SK-N-SH (cell line): Measurements from ENCODE around the gene SLC2A11. TPM values are rescaled to one million over a fixed set of nuclear protein-coding genes. Genes with fewer than 3 reads are reported as not detected.

ENCODE experiments used
- CTCF ChIA-PET: fragments of 300-600, 350-600 bp; formaldehyde crosslinking; extraction: SDS; loops from one replicate; lab custom pipeline; 2021; lab: Yijun Ruan, JAX
- POLR2A ChIA-PET: fragments of 350-600 bp; sonication (Branson Sonifier 250); formaldehyde crosslinking; extraction: SDS; loops from one replicate; lab custom pipeline; 2020; ENCODE audit warnings: antibody characterized with exemption, inconsistent platforms; lab: Yijun Ruan, JAX
- DNase-seq: peaks from one replicate; pipeline ENCODE4 v3.0.0; 2012
- H2AFZ ChIP-seq: fragments of 200-600 bp; sonication (generic); 2 replicates; pipeline ENCODE4 v1.8.1; 2016; ENCODE audit warnings: antibody characterized with exemption, mild to moderate bottlenecking, low read depth
- H3F3A ChIP-seq: fragments of 200-600 bp; sonication (generic); replicated peaks from 2 replicates; pipeline ENCODE3; 2016; ENCODE audit warnings: antibody characterized with exemption, mild to moderate bottlenecking; ENCODE audit not compliant: insufficient read depth
- H3K27ac ChIP-seq, 2 experiments: fragments of 200-500 bp in 1 of 2; fragments of 200-600 bp in 1 of 2; sonication (Bioruptor generic) in 1 of 2; sonication (generic), shearing (Covaris generic) in 1 of 2; 2 replicates each; pipeline versions ENCODE4 v1.5.1 to v1.6.1; 2014 to 2016; ENCODE audit warnings: low read depth in 2 of 2, inconsistent platforms in 1 of 2, low read length in 1 of 2, mild to moderate bottlenecking in 1 of 2, mixed read lengths in 1 of 2
- H3K27me3 ChIP-seq: fragments of 200-600 bp; sonication (generic), shearing (Covaris generic); 2 replicates; pipeline ENCODE4 v1.6.1; 2016; ENCODE audit warnings: mixed run types; ENCODE audit not compliant: insufficient read depth
- H3K36me3 ChIP-seq, 2 experiments: fragments of 200-500 bp in 1 of 2; fragments of 200-600 bp in 1 of 2; sonication (Bioruptor generic) in 1 of 2; sonication (generic) in 1 of 2; replicated peaks in 1 of 2; 2 replicates each; pipeline versions ENCODE3 to v1.5.1; 2014 to 2016; ENCODE audit warnings: low read length in 1 of 2, mild to moderate bottlenecking in 1 of 2; ENCODE audit not compliant: insufficient read depth in 2 of 2, control insufficient read depth in 1 of 2
- H3K4me1 ChIP-seq, 2 experiments: fragments of 200-500 bp in 1 of 2; fragments of 200-600 bp in 1 of 2; sonication (Bioruptor generic) in 1 of 2; sonication (generic), shearing (Covaris generic) in 1 of 2; 2 replicates each; pipeline versions ENCODE4 v1.5.1 to v1.6.1; 2014 to 2016; ENCODE audit warnings: low read depth in 1 of 2, low read length in 1 of 2, mixed run types in 1 of 2; ENCODE audit not compliant: insufficient read depth in 2 of 2, control insufficient read depth in 1 of 2
- H3K4me2 ChIP-seq: fragments of 200-600 bp; sonication (generic), shearing (Covaris generic); 2 replicates; pipeline ENCODE4 v1.6.1; 2017; ENCODE audit warnings: mixed run types
- H3K4me3 ChIP-seq, 2 experiments: fragments of 200-500 bp in 1 of 2; fragments of 200-600 bp in 1 of 2; sonication (Bioruptor generic) in 1 of 2; sonication (generic), shearing (Covaris generic) in 1 of 2; 2 replicates each; pipeline versions ENCODE4 v1.5.1 to v1.8.1; 2014 to 2016; ENCODE audit warnings: low read depth in 2 of 2, inconsistent platforms in 1 of 2, low read length in 1 of 2, mild to moderate bottlenecking in 1 of 2, mixed read lengths in 1 of 2, moderate library complexity in 1 of 2
- H3K79me2 ChIP-seq: fragments of 200-600 bp; sonication (generic); 2 replicates; pipeline ENCODE4 v1.8.1; 2017; ENCODE audit warnings: mild to moderate bottlenecking; ENCODE audit not compliant: insufficient read depth
- H3K9ac ChIP-seq: fragments of 200-600 bp; sonication (generic); 2 replicates; pipeline ENCODE4 v1.6.1; 2017; ENCODE audit warnings: mixed run types
- H3K9me2 ChIP-seq: fragments of 200-600 bp; sonication (generic); 2 replicates; pipeline ENCODE4 v1.6.1; 2017; ENCODE audit warnings: mixed run types
- H3K9me3 ChIP-seq: fragments of 200-600 bp; sonication (generic); 2 replicates; pipeline ENCODE4 v1.6.1; 2017; ENCODE audit warnings: mixed run types, mild to moderate bottlenecking, moderate library complexity
- H4K20me1 ChIP-seq: fragments of 200-600 bp; sonication (generic); 2 replicates; pipeline ENCODE4 v1.6.1; 2017; ENCODE audit warnings: mild to moderate bottlenecking, mixed run types; ENCODE audit not compliant: insufficient read depth
- CHD2 ChIP-seq: fragments of 150-350 bp; IDR thresholded peaks from 2 replicates; pipeline ENCODE4 v1.6.1; 2018; ENCODE audit warnings: low read length; ENCODE audit not compliant: partially characterized antibody
- ELF1 ChIP-seq: IDR thresholded peaks from 2 replicates; pipeline ENCODE4 v1.4.0; 2012
- EP300 ChIP-seq, 2 experiments: IDR thresholded peaks; 2 replicates each; pipeline versions ENCODE4 v1.4.0 to v1.6.1; 2012; ENCODE audit warnings: borderline replicate concordance in 1 of 2, low read depth in 1 of 2, low read length in 1 of 2
- EZH2phosphoT487 ChIP-seq: fragments of 200-600 bp; sonication (generic); IDR thresholded peaks from 2 replicates; pipeline ENCODE4 v1.6.1; 2017; ENCODE audit warnings: low read depth, mixed run types, mild to moderate bottlenecking, antibody characterized with exemption, moderate library complexity, borderline replicate concordance
- FOXM1 ChIP-seq: IDR thresholded peaks from 2 replicates; pipeline ENCODE4 v1.4.0; 2012; ENCODE audit warnings: low read depth, mild to moderate bottlenecking
- GABPA ChIP-seq: IDR thresholded peaks from 2 replicates; pipeline ENCODE4 v1.4.0; 2012; ENCODE audit warnings: low read depth, mild to moderate bottlenecking
- GATA2 ChIP-seq: sonication (generic); formaldehyde crosslinking; IDR thresholded peaks from 2 replicates; pipeline ENCODE4 v1.5.0; 2020; ENCODE audit warnings: mild to moderate bottlenecking, missing genetic modification reagents
- MEF2A ChIP-seq: IDR thresholded peaks from 2 replicates; pipeline ENCODE4 v1.4.0; 2012; ENCODE audit warnings: low read depth, borderline replicate concordance
- NRF1 ChIP-seq: IDR thresholded peaks from 2 replicates; pipeline ENCODE4 v1.6.1; 2012; ENCODE audit warnings: low read depth, mild to moderate bottlenecking, low read length
- RAD21 ChIP-seq: IDR thresholded peaks from 2 replicates; pipeline ENCODE4 v1.6.1; 2012; ENCODE audit warnings: mild to moderate bottlenecking, low read length
- RCOR1 ChIP-seq: fragments of 150-350 bp; IDR thresholded peaks from 2 replicates; pipeline ENCODE4 v1.6.1; 2017; ENCODE audit warnings: antibody characterized with exemption, low read length
- RFX5 ChIP-seq: IDR thresholded peaks from 2 replicates; pipeline ENCODE4 v1.6.1; 2012; ENCODE audit warnings: mild to moderate bottlenecking, improper control_type of control experiment, low read length
- SIN3A ChIP-seq: IDR thresholded peaks from 2 replicates; pipeline ENCODE4 v1.6.1; 2012; ENCODE audit warnings: low read depth, mild to moderate bottlenecking, low read length, moderate library complexity, borderline replicate concordance
- TAF1 ChIP-seq: IDR thresholded peaks from 2 replicates; pipeline ENCODE4 v1.6.1; 2012; ENCODE audit warnings: low read depth, mild to moderate bottlenecking, low read length, moderate library complexity, borderline replicate concordance
- TCF12 ChIP-seq: IDR thresholded peaks from 2 replicates; pipeline ENCODE4 v1.4.0; 2012
- TEAD4 ChIP-seq: IDR thresholded peaks from 2 replicates; pipeline ENCODE4 v1.4.0; 2012; ENCODE audit warnings: mild to moderate bottlenecking, borderline replicate concordance; ENCODE audit not compliant: insufficient read depth
- USF1 ChIP-seq: IDR thresholded peaks from 2 replicates; pipeline ENCODE4 v1.4.0; 2012; ENCODE audit warnings: low read depth, borderline replicate concordance
- USF2 ChIP-seq: fragments of 150-350 bp; IDR thresholded peaks from 2 replicates; pipeline ENCODE4 v1.6.1; 2017; ENCODE audit warnings: antibody characterized with exemption, low read length, low read depth, borderline replicate concordance
- WGBS: methylation state at CpG from one replicate; pipeline ENCODE4 v1.1.6; 2017; ENCODE audit warnings: low lambda C conversion rate; 5-methylcytosine and 5-hydroxymethylcytosine counted together
- polyA plus RNA-seq, 3 experiments: library from polyadenylated mRNA; depleted of rRNA; stranded (reverse); fragments of >200 nt; gene quantifications; 2 replicates each; pipeline ENCODE4 v1.2.3, GENCODE V29; 2012
- TF ChIP-seq, protein P1 (sequence below): IDR thresholded peaks from 2 replicates; pipeline ENCODE4 v1.4.0; 2012; ENCODE audit warnings: low read depth
- TF ChIP-seq, protein P2 (sequence below): fragments of 200-600 bp; sonication (generic); IDR thresholded peaks from 2 replicates; pipeline ENCODE4 v1.6.1; 2017; ENCODE audit warnings: antibody characterized with exemption, mild to moderate bottlenecking, moderate library complexity
- TF ChIP-seq, protein P3 (sequence below): IDR thresholded peaks from 2 replicates; pipeline ENCODE4; 2012

SLC2A11 gene
- polyA plus RNA-seq, 1 of the 3 experiments (the other 2 are of a cell fraction), result 21.8 TPM

- TF ChIP-seq CHD2, result no peak
Measured at GRCh38 chr22:23824476-23825245, 33.0 kb upstream of the SLC2A11 start (continued).

- peak overlapping the region; percentile 23; the same call in 1 of the 2 replicates for H3K9ac ChIP-seq
- peaks cover 14% of the 10 kb centered on the region for H3F3A ChIP-seq
- WGBS, result 92% methylated on average over 11 of the region's 12 CpGs
- H3K9me2 ChIP-seq, result no peaks in the 10 kb centered on the region
- H4K20me1 ChIP-seq, result no peaks in the 10 kb centered on the region; the same call in 1 of the 2 replicates
- peaks cover 37 to 40% of the 10 kb centered on the region in 2 experiments for H3K36me3 ChIP-seq
- CTCF ChIA-PET, result interaction anchor here (1.0 to 2.8 kb wide), 4 partner anchors 24 to 58 kb away, joined by 3 to 16 read pairs (median 4); partner anchors contain the start of gene CHCHD10
- TF ChIP-seq EZH2phosphoT487 (no peak), NRF1 (no peak), GABPA (no peak), SIN3A (no peak), RAD21 (no peak), TCF12 (no peak), TEAD4 (no peak), ELF1 (no peak), MEF2A (no peak), RFX5 (no peak), EP300 (IDR thresholded peaks at IDR 0.05; ENCODE audit: borderline replicate concordance in 1 of 2, low read depth in 1 of 2, low read length in 1 of 2) (no peak), USF1 (no peak), FOXM1 (no peak), RCOR1 (no peak), GATA2 (CRISPR knock-in tag) (no peak), TAF1 (no peak), USF2 (no peak)
- TF ChIP-seq, protein P1, sequence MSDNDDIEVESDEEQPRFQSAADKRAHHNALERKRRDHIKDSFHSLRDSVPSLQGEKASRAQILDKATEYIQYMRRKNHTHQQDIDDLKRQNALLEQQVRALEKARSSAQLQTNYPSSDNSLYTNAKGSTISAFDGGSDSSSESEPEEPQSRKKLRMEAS, result no peak
- TF ChIP-seq, protein P2, sequence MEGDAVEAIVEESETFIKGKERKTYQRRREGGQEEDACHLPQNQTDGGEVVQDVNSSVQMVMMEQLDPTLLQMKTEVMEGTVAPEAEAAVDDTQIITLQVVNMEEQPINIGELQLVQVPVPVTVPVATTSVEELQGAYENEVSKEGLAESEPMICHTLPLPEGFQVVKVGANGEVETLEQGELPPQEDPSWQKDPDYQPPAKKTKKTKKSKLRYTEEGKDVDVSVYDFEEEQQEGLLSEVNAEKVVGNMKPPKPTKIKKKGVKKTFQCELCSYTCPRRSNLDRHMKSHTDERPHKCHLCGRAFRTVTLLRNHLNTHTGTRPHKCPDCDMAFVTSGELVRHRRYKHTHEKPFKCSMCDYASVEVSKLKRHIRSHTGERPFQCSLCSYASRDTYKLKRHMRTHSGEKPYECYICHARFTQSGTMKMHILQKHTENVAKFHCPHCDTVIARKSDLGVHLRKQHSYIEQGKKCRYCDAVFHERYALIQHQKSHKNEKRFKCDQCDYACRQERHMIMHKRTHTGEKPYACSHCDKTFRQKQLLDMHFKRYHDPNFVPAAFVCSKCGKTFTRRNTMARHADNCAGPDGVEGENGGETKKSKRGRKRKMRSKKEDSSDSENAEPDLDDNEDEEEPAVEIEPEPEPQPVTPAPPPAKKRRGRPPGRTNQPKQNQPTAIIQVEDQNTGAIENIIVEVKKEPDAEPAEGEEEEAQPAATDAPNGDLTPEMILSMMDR, result no peak
- TF ChIP-seq, protein P3, sequence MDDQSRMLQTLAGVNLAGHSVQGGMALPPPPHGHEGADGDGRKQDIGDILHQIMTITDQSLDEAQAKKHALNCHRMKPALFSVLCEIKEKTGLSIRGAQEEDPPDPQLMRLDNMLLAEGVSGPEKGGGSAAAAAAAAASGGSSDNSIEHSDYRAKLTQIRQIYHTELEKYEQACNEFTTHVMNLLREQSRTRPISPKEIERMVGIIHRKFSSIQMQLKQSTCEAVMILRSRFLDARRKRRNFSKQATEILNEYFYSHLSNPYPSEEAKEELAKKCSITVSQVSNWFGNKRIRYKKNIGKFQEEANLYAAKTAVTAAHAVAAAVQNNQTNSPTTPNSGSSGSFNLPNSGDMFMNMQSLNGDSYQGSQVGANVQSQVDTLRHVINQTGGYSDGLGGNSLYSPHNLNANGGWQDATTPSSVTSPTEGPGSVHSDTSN, result no peak
- H3K4me1 ChIP-seq, result peaks cover 0 to 65% of the 10 kb centered on the region in 2 experiments; a peak in 2 of 4 replicates
- H3K27ac ChIP-seq, result peak overlapping the region; percentile 76 to 95
- H2AFZ ChIP-seq, result no peak overlapping the region
- H3K79me2 ChIP-seq, result peaks cover 4% of the 10 kb centered on the region; the same call in 1 of the 2 replicates
- POLR2A ChIA-PET, result interaction anchor here (1.2 to 2.1 kb wide), 2 partner anchors 21 to 24 kb away, joined by 5 to 13 read pairs; no protein-coding TSS in a partner anchor
- H3K4me2 ChIP-seq, result no peak overlapping the region
- no peaks in the 10 kb centered on the region for H3K27me3 ChIP-seq
- H3K4me3 ChIP-seq, result no peak overlapping the region
- H3K9me3 ChIP-seq, result no peaks in the 10 kb centered on the region
- no peak for DNase-seq
Measured at GRCh38 chr22:23825246-23825905, 32.3 kb upstream of the SLC2A11 start.
